Smooth muscle cell (in vitro differentiated cells): Measurements from ENCODE around the gene ISG20L2. TPM values are rescaled to one million over a fixed set of nuclear protein-coding genes. Genes with fewer than 3 reads are reported as not detected.

Experiments used
- DNase-seq: peaks from one replicate; lab custom pipeline; 2025; ENCODE audit not compliant: unreplicated experiment; lab: John Stamatoyannopoulos, UW
- H2AFZ ChIP-seq: fragments of 200-600 bp; sonication (generic); 2 replicates; pipeline ENCODE4 v1.6.0; 2016; ENCODE audit warnings: antibody characterized with exemption, low read depth, mild to moderate bottlenecking
- H3F3A ChIP-seq: fragments of 200-600 bp; sonication (generic); 2 replicates; pipeline ENCODE4 v1.6.0; 2017; ENCODE audit warnings: antibody characterized with exemption, low read depth
- H3K27ac ChIP-seq: fragments of 200-600 bp; sonication (generic); 2 replicates; pipeline ENCODE4 v1.5.1; 2016; ENCODE audit warnings: low read depth, mild to moderate bottlenecking
- H3K27me3 ChIP-seq: fragments of 200-600 bp; sonication (generic); 2 replicates; pipeline ENCODE4 v1.6.1; 2016; ENCODE audit warnings: low read depth, mild to moderate bottlenecking
- H3K36me3 ChIP-seq: fragments of 200-600 bp; sonication (generic); 2 replicates; pipeline ENCODE4 v1.5.1; 2016; ENCODE audit warnings: low read depth
- H3K4me1 ChIP-seq: fragments of 200-600 bp; sonication (generic); 2 replicates; pipeline ENCODE4 v1.5.1; 2016; ENCODE audit warnings: low read depth
- H3K4me2 ChIP-seq: fragments of 200-600 bp; sonication (generic); 2 replicates; pipeline ENCODE4 v1.6.0; 2016; ENCODE audit warnings: mild to moderate bottlenecking
- H3K4me3 ChIP-seq: fragments of 200-600 bp; sonication (generic); 2 replicates; pipeline ENCODE4 v1.5.1; 2016; ENCODE audit warnings: mild to moderate bottlenecking
- H3K79me2 ChIP-seq: fragments of 200-600 bp; sonication (generic); 2 replicates; pipeline ENCODE4 v1.6.0; 2016; ENCODE audit warnings: low read depth, mild to moderate bottlenecking
- H3K9ac ChIP-seq: fragments of 200-600 bp; sonication (generic); 2 replicates; pipeline ENCODE4 v1.6.0; 2016; ENCODE audit warnings: low read depth
- H3K9me3 ChIP-seq: fragments of 200-600 bp; sonication (generic); replicated peaks from 2 replicates; pipeline ENCODE4 v1.5.1; 2016; ENCODE audit warnings: low read depth
- H4K20me1 ChIP-seq: fragments of 200-600 bp; sonication (generic); 2 replicates; pipeline ENCODE4 v1.6.0; 2016; ENCODE audit warnings: low read depth
- WGBS: methylation state at CpG from one replicate; pipeline ENCODE4 v1.1.7; 2016; ENCODE audit warnings: low lambda C conversion rate; 5-methylcytosine and 5-hydroxymethylcytosine counted together
- polyA plus RNA-seq: library from polyadenylated mRNA; unstranded; fragments of >200 nt; fragmentation: Nextera tagmentation; extraction: Ambion mirVana; gene quantifications from 2 replicates; pipeline ENCODE4 v1.2.1, GENCODE V29; 2016
- total RNA-seq: library from RNA; depleted of rRNA; stranded (reverse); fragments of >200 nt; gene quantifications from 2 replicates; pipeline ENCODE4 v1.2.3, GENCODE V29; 2014
- TF ChIP-seq, protein P1 (sequence below): fragments of 200-600 bp; sonication (generic); IDR thresholded peaks from 2 replicates; pipeline ENCODE4 v1.5.1; 2017; ENCODE audit warnings: borderline replicate concordance, mild to moderate bottlenecking, antibody characterized with exemption; ENCODE audit not compliant: insufficient read depth, poor library complexity, severe bottlenecking

Gene ISG20L2
- total and polyA plus RNA-seq, 2 experiments from 2014 or later: 13.8 to 17.4 TPM

DNA sequence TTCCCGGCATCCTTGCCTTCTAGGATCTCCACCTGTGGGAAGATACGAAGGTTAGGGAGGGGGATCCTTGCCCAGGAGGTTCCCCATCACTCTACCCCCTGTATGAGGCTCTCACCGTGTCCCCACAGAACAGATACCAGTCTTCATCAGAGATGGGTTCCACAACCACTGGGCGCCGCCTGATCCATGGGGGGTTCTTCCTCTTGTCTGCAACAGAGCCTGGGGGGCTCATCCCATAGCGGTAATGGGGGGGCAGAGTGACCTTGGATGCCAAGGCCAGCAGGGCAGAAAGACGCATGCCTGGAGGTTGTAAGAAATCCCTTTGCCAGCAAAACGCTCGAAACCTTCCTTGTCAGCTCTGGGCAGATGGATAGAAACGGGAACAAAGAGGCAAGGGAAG lies 9.8 kb upstream of the ISG20L2 start:
- H3K4me1 ChIP-seq: peaks cover 14% of the 10 kb centered on the region
- no peak overlapping the region for H2AFZ ChIP-seq
- 97% methylated on average over 10 of the region's 10 CpGs for WGBS
- H3K27ac ChIP-seq: no peak overlapping the region
- H3K4me2 ChIP-seq: no peak overlapping the region
- TF ChIP-seq, protein P1, sequence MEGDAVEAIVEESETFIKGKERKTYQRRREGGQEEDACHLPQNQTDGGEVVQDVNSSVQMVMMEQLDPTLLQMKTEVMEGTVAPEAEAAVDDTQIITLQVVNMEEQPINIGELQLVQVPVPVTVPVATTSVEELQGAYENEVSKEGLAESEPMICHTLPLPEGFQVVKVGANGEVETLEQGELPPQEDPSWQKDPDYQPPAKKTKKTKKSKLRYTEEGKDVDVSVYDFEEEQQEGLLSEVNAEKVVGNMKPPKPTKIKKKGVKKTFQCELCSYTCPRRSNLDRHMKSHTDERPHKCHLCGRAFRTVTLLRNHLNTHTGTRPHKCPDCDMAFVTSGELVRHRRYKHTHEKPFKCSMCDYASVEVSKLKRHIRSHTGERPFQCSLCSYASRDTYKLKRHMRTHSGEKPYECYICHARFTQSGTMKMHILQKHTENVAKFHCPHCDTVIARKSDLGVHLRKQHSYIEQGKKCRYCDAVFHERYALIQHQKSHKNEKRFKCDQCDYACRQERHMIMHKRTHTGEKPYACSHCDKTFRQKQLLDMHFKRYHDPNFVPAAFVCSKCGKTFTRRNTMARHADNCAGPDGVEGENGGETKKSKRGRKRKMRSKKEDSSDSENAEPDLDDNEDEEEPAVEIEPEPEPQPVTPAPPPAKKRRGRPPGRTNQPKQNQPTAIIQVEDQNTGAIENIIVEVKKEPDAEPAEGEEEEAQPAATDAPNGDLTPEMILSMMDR: no peak
- no peaks in the 10 kb centered on the region for H3K27me3 ChIP-seq
- H3K79me2 ChIP-seq: peaks cover 23% of the 10 kb centered on the region
- H3K4me3 ChIP-seq: no peak overlapping the region
- H3K9ac ChIP-seq: no peak overlapping the region
- DNase-seq: no peak
- no peaks in the 10 kb centered on the region for H3K9me3 ChIP-seq
- H4K20me1 ChIP-seq: no peaks in the 10 kb centered on the region
- H3F3A ChIP-seq: peaks cover 15% of the 10 kb centered on the region
- no peaks in the 10 kb centered on the region for H3K36me3 ChIP-seq

DNA sequence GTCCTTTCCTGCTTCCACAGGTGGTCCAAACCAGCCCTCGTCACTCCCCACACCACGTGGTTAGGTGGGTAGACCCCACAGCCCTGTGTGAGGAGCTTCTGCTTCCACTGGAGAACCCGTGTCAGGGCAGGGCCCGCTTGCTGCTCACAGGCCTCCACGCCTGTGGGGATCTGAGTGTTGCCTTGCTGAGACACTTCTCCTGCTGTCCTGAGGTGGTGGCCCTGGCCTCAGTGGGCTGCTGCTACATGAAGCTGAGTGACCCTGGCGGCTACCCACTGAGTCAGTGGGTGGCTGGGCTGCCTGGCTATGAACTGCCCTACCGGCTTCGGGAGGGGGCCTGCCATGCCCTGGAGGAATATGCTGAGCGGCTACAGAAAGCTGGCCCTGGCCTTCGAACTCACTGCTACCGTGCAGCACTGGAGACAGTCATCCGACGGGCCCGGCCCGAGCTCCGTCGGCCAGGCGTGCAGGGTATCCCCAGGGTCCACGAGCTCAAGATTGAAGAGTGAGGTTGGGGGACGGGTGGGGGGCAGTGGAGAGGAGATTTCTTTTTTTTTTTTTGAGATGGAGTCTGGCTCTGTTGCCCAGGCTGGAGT lies 5.5 kb upstream of the ISG20L2 start:
- no peak for DNase-seq
- H3K36me3 ChIP-seq: no peaks in the 10 kb centered on the region
- H3K9me3 ChIP-seq: no peaks in the 10 kb centered on the region
- no peak overlapping the region for H3K9ac ChIP-seq
- WGBS: 98% methylated on average over 20 of the region's 20 CpGs
- peaks cover 3% of the 10 kb centered on the region for H3K4me1 ChIP-seq
- H3K27me3 ChIP-seq: no peaks in the 10 kb centered on the region
- H3F3A ChIP-seq: no peaks in the 10 kb centered on the region
- TF ChIP-seq, protein P1: no peak
- no peak overlapping the region for H3K4me3 ChIP-seq
- H3K79me2 ChIP-seq: peaks cover 12% of the 10 kb centered on the region
- H3K27ac ChIP-seq: no peak overlapping the region
- no peak overlapping the region for H2AFZ ChIP-seq
- no peaks in the 10 kb centered on the region for H4K20me1 ChIP-seq
- H3K4me2 ChIP-seq: no peak overlapping the region

DNA sequence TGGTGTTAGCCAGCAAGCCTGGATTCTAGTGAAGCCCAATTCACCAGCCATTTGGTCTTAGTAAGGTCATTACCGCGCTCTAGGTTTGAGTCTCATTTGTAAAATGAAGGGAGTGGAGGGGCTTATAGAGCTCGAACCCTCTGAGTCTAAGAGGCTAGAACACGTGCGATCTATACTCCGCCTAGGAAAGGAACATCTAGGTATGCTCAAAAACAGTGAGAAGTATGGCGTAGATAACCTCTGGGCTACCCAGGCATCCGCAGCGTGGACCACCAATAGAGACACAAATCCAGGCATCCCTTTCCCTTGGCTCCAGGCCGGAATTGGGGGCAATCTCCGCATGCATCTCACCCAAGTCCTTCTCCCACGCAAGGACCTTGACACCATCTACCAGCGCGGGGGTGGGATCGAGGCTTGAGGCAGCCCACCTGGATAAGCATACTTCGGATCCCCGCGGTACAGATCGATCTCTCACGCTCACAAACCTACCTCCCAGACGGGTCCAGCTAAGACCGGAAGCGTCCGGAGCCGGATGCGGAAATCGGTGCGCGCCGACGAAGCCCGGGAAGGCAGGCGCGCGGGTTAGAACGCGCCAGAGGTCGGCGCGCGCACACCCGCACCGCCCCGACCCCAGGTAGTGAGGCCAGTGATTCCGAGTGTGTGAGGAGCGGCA lies 504 bp downstream of the ISG20L2 start, which contains the start of gene METTL25B:
Gene METTL25B (plus strand): TSS at position 544 of the 673 bp plus-strand sequence. CDS start 636 bp downstream, outside the sequence.
- no peaks in the 10 kb centered on the region for H3K36me3 ChIP-seq
- H3F3A ChIP-seq: peaks cover 6% of the 10 kb centered on the region
- H2AFZ ChIP-seq: peak within 1 kb of the TSS; percentile 83
- peak within 1 kb of the TSS; percentile 99 for H3K9ac ChIP-seq
- TF ChIP-seq, protein P1: no peak
- WGBS: under 1% methylated on average over 45 of the region's 46 CpGs
- H3K4me1 ChIP-seq: peaks cover 31% of the 10 kb centered on the region
- peaks cover 46% of the 10 kb centered on the region for H4K20me1 ChIP-seq
- no peaks in the 10 kb centered on the region for H3K9me3 ChIP-seq
- DNase-seq: peak; percentile 81
- no peaks in the 10 kb centered on the region for H3K27me3 ChIP-seq
- peaks cover 53% of the 10 kb centered on the region for H3K79me2 ChIP-seq
- H3K27ac ChIP-seq: peak within 1 kb of the TSS; percentile 99
- peak within 1 kb of the TSS; percentile 97 for H3K4me2 ChIP-seq
- H3K4me3 ChIP-seq: peak within 1 kb of the TSS; percentile 88
